DOHH2 (cell line): ENCODE results near the gene BUD13.

Experiments
- CTCF ChIP-seq: fragments of 200-600 bp; sonication (generic); IDR thresholded peaks from one replicate; pipeline ENCODE4 v1.5.1; 2014; ENCODE audit warnings: antibody characterized with exemption, mild to moderate bottlenecking, low read depth, low read length; ENCODE audit not compliant: poor library complexity, severe bottlenecking
- EZH2phosphoT487 ChIP-seq: fragments of 200-600 bp; sonication (generic); IDR thresholded peaks from 2 replicates; pipeline ENCODE4 v1.6.1; 2017; ENCODE audit warnings: borderline replicate concordance, mild to moderate bottlenecking, antibody characterized with exemption, low read length, moderate library complexity, mixed read lengths

GRCh38 chr11:116727990-116728389 is 44.8 kb downstream of the BUD13 start:
- no peak for TF ChIP-seq CTCF
- TF ChIP-seq EZH2phosphoT487 = no peak
